GM12801 (cell line): ENCODE data around the gene DCT.

Source experiments
- CTCF ChIP-seq: IDR thresholded peaks from one replicate; pipeline ENCODE4 v1.5.1; 2011; ENCODE audit warnings: control low read depth; ENCODE audit not compliant: insufficient read length; ENCODE audit errors: extremely low read depth

DCT gene

GRCh38 chr13:94419304-94419924, 60.1 kb downstream of the DCT start:
- TF ChIP-seq CTCF: no peak

- no peak for TF ChIP-seq CTCF
These were observed 62.2 kb downstream of the DCT start for GRCh38 chr13:94417294-94417693.

DNA sequence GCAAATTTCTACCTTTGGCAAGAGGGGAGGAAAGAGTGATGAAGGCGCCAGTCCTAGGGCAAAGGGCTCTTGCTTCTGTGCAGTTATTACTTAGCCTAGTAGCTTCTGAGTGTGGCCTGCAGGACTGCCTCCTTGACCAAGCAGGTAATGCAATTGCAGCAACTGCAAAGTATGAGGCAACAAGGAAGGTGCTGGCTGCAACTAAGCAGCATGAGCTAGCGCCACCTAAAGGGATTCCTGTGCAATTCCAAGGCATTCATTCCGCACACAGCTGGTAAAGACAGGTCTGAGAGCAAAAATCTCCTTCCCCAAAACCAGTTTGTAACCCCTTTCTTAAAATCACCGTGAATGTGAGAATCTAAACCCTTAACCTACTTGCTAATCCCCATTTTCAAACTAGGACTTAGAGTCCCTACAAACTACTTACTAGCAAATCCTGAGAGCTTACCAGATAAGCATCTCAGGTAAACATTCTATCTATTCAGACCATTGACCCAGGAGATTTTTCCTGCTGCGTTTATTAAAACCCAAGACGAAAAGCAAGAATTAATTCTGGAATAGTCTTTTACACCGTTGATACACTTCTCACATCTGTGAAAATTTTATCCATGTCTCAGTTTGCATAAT, 62.9 kb downstream of the DCT start:
- no peak for TF ChIP-seq CTCF

- no peak for TF ChIP-seq CTCF
These were observed 63.8 kb downstream of the DCT start for GRCh38 chr13:94415500-94416237.

DNA sequence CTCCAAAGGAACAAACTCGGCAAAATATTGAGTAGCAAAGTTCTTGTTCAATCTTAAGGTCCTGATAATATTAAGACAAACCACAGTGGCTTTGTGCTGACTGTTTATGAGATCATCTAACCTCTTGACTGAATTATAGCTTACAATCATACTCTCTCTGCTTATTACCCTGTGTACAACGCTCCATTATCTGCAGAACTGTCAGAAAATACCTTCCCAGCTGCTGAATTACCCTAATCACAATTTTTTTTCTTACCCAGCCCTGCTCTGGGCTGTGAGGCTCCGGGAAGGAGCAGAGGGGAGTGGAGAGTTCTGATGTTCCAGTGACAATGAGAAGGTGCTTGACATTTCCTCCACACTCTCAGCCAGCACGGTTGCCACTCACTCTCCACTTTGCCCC, 64.8 kb downstream of the DCT start:
- no peak for TF ChIP-seq CTCF

GRCh38 chr13:94414141-94414540, 65.3 kb downstream of the DCT start:
- no peak for TF ChIP-seq CTCF

- TF ChIP-seq CTCF: no peak
These were observed 65.9 kb downstream of the DCT start for GRCh38 chr13:94413598-94413944.
